HUES6 (cell line): ENCODE results near the gene ATP10B.

ENCODE experiments used
- H3K27ac ChIP-seq: 2 replicates; pipeline ENCODE4 v1.7.0; 2013; ENCODE audit warnings: low read depth, mild to moderate bottlenecking, low read length, inconsistent platforms
- H3K27me3 ChIP-seq: 2 replicates; pipeline ENCODE4 v1.6.1; 2013; ENCODE audit warnings: low read length; ENCODE audit not compliant: control insufficient read depth, insufficient read depth
- H3K36me3 ChIP-seq: 2 replicates; pipeline ENCODE4 v1.6.1; 2013; ENCODE audit warnings: low read length; ENCODE audit not compliant: control insufficient read depth, insufficient read depth
- H3K4me1 ChIP-seq: 2 replicates; pipeline ENCODE4 v1.6.1; 2013; ENCODE audit warnings: low read length; ENCODE audit not compliant: control insufficient read depth, insufficient read depth
- H3K4me3 ChIP-seq: 2 replicates; pipeline ENCODE4 v1.5.1; 2013; ENCODE audit warnings: low read depth, low read length
- H3K9ac ChIP-seq: one replicate; pipeline ENCODE4 v1.6.1; 2013; ENCODE audit warnings: mild to moderate bottlenecking, low read length
- H3K9me3 ChIP-seq: 2 replicates; pipeline ENCODE4 v1.6.1; 2013; ENCODE audit warnings: low read depth, low read length; ENCODE audit not compliant: control insufficient read depth, insufficient read depth

The ATP10B gene

DNA sequence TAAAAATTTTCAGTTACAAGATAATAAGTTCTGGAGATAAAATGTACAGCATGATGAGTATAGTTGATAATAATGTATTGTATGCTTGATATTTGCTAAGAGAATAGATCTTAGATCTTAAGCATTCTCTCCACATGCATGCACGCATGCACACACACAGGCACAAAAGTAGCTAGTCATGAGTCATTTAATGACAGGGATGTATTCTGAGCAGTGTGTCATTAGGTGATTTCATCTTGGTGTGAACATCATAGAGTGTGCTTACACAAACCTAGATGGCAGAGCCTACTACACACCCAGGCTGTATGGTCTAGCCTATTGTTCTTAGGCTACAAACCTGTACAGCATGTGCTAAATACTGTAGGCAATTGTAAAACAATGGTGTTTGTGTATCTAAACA lies 306.2 kb downstream of the ATP10B start:
- no peaks in the 10 kb centered on the region for H3K27me3 ChIP-seq

DNA sequence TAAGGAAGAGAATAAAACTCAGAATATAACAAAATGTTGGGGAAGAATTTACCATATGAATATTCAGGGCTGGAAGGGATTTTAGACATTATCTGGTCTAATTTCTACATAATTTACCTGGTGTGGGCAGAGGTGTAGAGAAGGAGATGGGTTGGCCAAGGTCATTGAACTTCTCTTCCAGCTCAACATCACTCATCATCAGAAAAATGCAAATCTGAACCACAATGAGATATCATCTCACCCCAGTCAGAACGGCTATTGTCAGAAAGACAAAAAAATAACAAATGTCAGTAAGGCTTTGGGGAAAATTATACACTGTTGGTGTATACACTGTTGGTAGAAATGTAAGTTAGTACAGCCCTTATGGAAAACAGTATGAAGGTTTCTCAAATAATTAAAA lies 308.6 kb downstream of the ATP10B start:
- Histone ChIP-seq H3K4me3 (no peak overlapping the region), H3K27ac (no peak overlapping the region), H3K9me3 (no peaks in the 10 kb centered on the region), H3K27me3 (no peaks in the 10 kb centered on the region), H3K9ac (no peak overlapping the region), H3K36me3 (no peaks in the 10 kb centered on the region), H3K4me1 (no peaks in the 10 kb centered on the region)

More for the DNA sequence above, 306.2 kb downstream of the ATP10B start:
- Histone ChIP-seq H3K9ac (no peak overlapping the region), H3K4me1 (no peaks in the 10 kb centered on the region), H3K4me3 (no peak overlapping the region), H3K27ac (no peak overlapping the region), H3K9me3 (no peaks in the 10 kb centered on the region), H3K36me3 (no peaks in the 10 kb centered on the region)

DNA sequence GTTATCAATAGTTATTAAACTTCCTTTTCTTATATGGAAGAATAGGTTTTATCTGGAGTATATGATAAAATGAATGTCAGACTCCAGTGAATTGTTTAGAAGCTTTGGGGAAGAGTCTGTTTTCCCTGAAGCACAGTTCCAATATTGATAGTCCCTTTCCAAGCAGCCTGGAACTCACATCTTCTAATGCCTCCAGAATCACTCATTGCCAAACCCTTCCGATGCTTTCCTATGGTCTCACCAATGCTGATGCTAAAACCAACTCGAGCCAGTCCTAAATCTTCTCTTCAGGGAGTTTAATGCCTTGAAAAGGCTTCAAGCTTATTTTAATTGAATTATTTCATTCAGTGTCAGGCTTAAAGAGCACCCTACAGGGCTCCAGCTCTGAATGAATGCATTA lies 309.2 kb downstream of the ATP10B start:
- no peak overlapping the region for H3K27ac ChIP-seq
- H3K9me3 ChIP-seq, result no peaks in the 10 kb centered on the region
- H3K27me3 ChIP-seq, result no peaks in the 10 kb centered on the region
- no peaks in the 10 kb centered on the region for H3K4me1 ChIP-seq
- no peak overlapping the region for H3K4me3 ChIP-seq
- H3K9ac ChIP-seq, result no peak overlapping the region
- H3K36me3 ChIP-seq, result no peaks in the 10 kb centered on the region

- no peak overlapping the region for H3K4me3 ChIP-seq
- H3K27ac ChIP-seq, result no peak overlapping the region
- H3K9me3 ChIP-seq, result no peaks in the 10 kb centered on the region
- H3K27me3 ChIP-seq, result no peaks in the 10 kb centered on the region
- H3K4me1 ChIP-seq, result no peaks in the 10 kb centered on the region
- no peak overlapping the region for H3K9ac ChIP-seq
- no peaks in the 10 kb centered on the region for H3K36me3 ChIP-seq
These were observed 309.7 kb downstream of the ATP10B start for GRCh38 chr5:160542281-160542680.

GRCh38 chr5:160539431-160539830 lies 312.6 kb downstream of the ATP10B start:
- H3K27me3 ChIP-seq, result no peaks in the 10 kb centered on the region
- peaks cover 9% of the 10 kb centered on the region for H3K4me1 ChIP-seq
- no peaks in the 10 kb centered on the region for H3K36me3 ChIP-seq
- no peak overlapping the region for H3K27ac ChIP-seq
- no peaks in the 10 kb centered on the region for H3K9me3 ChIP-seq
- H3K4me3 ChIP-seq, result no peak overlapping the region
- no peak overlapping the region for H3K9ac ChIP-seq

DNA sequence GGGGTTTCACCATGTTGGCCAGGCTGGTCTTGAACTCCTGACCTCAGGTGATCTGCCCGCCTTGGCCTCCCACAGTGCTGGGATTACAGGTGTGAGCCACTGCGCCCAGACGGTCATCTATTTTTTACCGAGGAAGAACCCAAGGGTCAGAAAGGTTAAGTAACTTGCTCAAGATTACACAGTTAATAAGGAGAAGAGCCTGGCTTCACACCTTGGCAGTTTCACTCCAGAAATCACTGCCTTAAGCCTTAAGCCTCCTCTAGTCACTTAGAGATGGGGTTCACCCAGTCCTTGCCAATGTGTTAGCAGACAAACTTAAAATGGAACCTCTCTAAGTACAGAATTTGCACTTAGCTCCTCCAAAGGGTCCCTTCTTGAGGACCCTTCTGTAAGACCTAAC lies 314.1 kb downstream of the ATP10B start:
- H3K4me3 ChIP-seq, result no peak overlapping the region

GRCh38 chr5:160537116-160537515 lies 314.9 kb downstream of the ATP10B start:
- H3K4me3 ChIP-seq, result no peak overlapping the region
- no peak overlapping the region for H3K9ac ChIP-seq
- peaks cover 9% of the 10 kb centered on the region for H3K4me1 ChIP-seq
- H3K36me3 ChIP-seq, result no peaks in the 10 kb centered on the region
- no peaks in the 10 kb centered on the region for H3K27me3 ChIP-seq
- H3K9me3 ChIP-seq, result no peaks in the 10 kb centered on the region
- H3K27ac ChIP-seq, result no peak overlapping the region

More for the DNA sequence above, 314.1 kb downstream of the ATP10B start:
- H3K9ac ChIP-seq, result no peak overlapping the region
- no peaks in the 10 kb centered on the region for H3K36me3 ChIP-seq
- peaks cover 9% of the 10 kb centered on the region for H3K4me1 ChIP-seq
- no peak overlapping the region for H3K27ac ChIP-seq
- no peaks in the 10 kb centered on the region for H3K9me3 ChIP-seq
- no peaks in the 10 kb centered on the region for H3K27me3 ChIP-seq

GRCh38 chr5:160534914-160535313 lies 317.1 kb downstream of the ATP10B start:
- H3K4me3 ChIP-seq, result no peak overlapping the region
- no peaks in the 10 kb centered on the region for H3K9me3 ChIP-seq
- H3K27me3 ChIP-seq, result no peaks in the 10 kb centered on the region
- no peaks in the 10 kb centered on the region for H3K36me3 ChIP-seq
- no peak overlapping the region for H3K9ac ChIP-seq
- H3K27ac ChIP-seq, result no peak overlapping the region
- H3K4me1 ChIP-seq, result peaks cover 9% of the 10 kb centered on the region

DNA sequence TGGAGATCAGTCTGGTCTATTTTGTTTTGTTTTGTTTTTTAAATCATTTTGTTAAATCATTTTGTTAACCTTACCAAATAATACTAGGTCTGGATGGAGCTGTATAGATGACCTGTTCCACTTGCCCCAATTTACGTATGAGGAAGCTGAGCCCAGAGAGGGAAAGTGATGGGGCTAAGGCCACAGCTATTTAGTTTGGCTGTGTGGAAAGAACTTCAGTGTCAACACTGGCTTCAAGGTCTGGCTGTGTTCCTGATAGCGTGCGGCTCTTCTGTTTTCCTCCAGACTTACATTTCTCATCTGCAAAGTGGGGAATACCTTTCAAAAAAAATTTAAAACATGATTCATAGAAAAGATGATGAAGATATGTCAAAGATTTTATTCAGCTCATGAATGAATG lies 317.9 kb downstream of the ATP10B start:
- Histone ChIP-seq H3K9me3 (no peaks in the 10 kb centered on the region), H3K4me1 (peaks cover 9% of the 10 kb centered on the region), H3K27me3 (no peaks in the 10 kb centered on the region), H3K4me3 (no peak overlapping the region), H3K9ac (no peak overlapping the region), H3K27ac (no peak overlapping the region), H3K36me3 (no peaks in the 10 kb centered on the region)

DNA sequence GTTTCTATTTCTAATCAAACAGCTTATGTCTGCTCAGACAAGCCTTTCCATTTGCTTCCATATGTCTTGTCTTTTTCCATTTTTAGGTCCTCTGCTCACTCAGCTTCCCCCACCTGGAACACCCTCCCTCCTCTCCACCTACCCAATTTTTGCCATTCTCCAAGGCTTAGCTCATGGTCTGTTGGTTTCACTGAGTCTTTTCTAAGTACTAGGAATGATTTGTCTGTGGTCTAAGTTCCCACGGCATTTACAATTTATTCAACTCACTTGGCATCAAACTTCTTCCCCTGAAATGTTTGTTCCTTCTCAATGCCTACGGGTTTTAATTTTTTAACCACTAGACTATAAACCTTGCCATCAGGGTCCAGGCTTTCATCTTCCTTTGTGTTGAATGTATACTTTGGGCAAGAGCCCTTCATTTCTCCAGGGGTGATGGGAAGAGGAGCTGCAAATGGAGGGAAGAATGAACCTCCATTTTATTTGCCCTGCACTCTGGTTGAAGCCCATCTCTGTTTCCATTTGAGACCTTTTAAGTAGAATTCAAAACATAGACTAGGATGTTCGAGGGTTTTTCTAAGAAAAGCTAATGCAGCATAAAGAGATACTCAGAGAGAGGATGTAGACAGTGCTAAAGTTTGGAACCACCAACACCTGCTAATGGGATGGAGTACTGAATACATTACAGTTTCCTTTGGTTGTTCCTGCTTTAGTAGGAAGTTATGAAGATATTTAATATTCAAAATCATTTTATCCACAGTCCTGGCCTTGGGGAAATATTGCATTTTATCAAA lies 326.3 kb downstream of the ATP10B start:
- Histone ChIP-seq H3K4me1 (peaks cover 4% of the 10 kb centered on the region; the same call in 1 of the 2 replicates), H3K9ac (no peak overlapping the region), H3K27me3 (no peaks in the 10 kb centered on the region), H3K4me3 (no peak overlapping the region), H3K9me3 (no peaks in the 10 kb centered on the region), H3K27ac (no peak overlapping the region), H3K36me3 (no peaks in the 10 kb centered on the region)

DNA sequence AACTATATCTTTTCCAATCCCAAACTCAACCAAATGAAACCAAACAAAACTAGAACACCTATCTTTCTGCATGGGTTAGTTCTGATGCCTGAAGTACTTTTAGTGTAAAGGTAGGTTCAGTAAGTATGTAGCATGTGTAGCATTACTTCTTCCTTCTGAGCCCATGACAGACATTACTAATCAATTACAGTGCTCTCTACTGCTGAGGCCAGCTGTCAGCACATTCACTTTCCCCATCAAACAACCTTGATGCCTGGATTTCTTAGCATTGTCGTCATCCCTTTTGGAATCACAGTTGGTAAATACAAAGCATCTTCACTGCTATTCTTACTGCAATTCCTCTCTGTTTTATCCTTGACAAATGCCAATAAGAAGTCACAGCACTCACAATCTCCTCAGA lies 327.2 kb downstream of the ATP10B start:
- peaks cover 4% of the 10 kb centered on the region; the same call in 1 of the 2 replicates for H3K4me1 ChIP-seq
- no peaks in the 10 kb centered on the region for H3K9me3 ChIP-seq
- H3K36me3 ChIP-seq, result no peaks in the 10 kb centered on the region
- H3K27me3 ChIP-seq, result no peaks in the 10 kb centered on the region
- H3K4me3 ChIP-seq, result no peak overlapping the region
- no peak overlapping the region for H3K9ac ChIP-seq
- no peak overlapping the region for H3K27ac ChIP-seq
